Activated CD8-positive, alpha-beta T cell treated with anti-CD3 and anti-CD28 coated beads, Interleukin-2, amount 10 ng/mL, durations not matched to agents 7 days and 5 days (primary cell): ENCODE measurements around the gene MXI1. TPM values are rescaled to one million over a fixed set of nuclear protein-coding genes. Genes with fewer than 3 reads are reported as not detected.
"Not testable (repeated sequence)": the region's sequence is repeated elsewhere in the genome, so short reads cannot be mapped to it uniquely, and the experiment has no call there.

ENCODE experiments used
- ATAC-seq: fragments of 150-1000 bp; cut with Tn5 transposase; one replicate; pipeline ENCODE4 v1.10.0; 2021; ENCODE audit warnings: moderate library complexity
- CTCF ChIA-PET: fragments of 350-600 bp; sonication (Branson Sonifier 250); formaldehyde crosslinking; loops from one replicate; lab custom pipeline; 2021; ENCODE audit warnings: antibody characterized with exemption; lab: Charles Lee
- POLR2A ChIA-PET: fragments of 350-600 bp; sonication (Branson Sonifier 250); formaldehyde crosslinking; loops from one replicate; lab custom pipeline; 2021; ENCODE audit warnings: antibody characterized with exemption; lab: Charles Lee
- DNase-seq: peaks from one replicate; pipeline ENCODE4 v3.0.0-alpha.2; 2020
- H3K27ac Mint-ChIP-seq: one replicate; pipeline ENCODE4 v1.8.0; 2021; ENCODE audit warnings: mild to moderate bottlenecking, mixed read lengths
- H3K27me3 Mint-ChIP-seq: one replicate; pipeline ENCODE4 v1.8.0; 2021; ENCODE audit warnings: low read depth, mixed read lengths
- H3K36me3 Mint-ChIP-seq: one replicate; pipeline ENCODE4 v1.8.0; 2021; ENCODE audit warnings: low read depth, mixed read lengths
- H3K4me1 Mint-ChIP-seq: one replicate; pipeline ENCODE4 v1.8.0; 2021; ENCODE audit warnings: low read depth, mixed read lengths
- H3K4me3 Mint-ChIP-seq: one replicate; pipeline ENCODE4 v1.8.0; 2021; ENCODE audit warnings: mild to moderate bottlenecking, mixed read lengths
- H3K9me3 Mint-ChIP-seq: one replicate; pipeline ENCODE4 v1.8.0; 2022; ENCODE audit warnings: mixed read lengths; ENCODE audit not compliant: insufficient read depth
- total RNA-seq, 2 experiments: library from RNA; stranded (reverse); gene quantifications; one replicate each; pipeline ENCODE4 v1.2.3, GENCODE V29; 2021

Gene MXI1
- total RNA-seq, 2 experiments from 2014 or later = 11.3 to 12.3 TPM

GRCh38 chr10:110268442-110268841, 61.0 kb downstream of the MXI1 start:
- POLR2A ChIA-PET = no interaction called here
- CTCF ChIA-PET = interaction anchor here (0.9 to 4.2 kb wide), 8 partner anchors 9 to 130 kb away, joined by 3 to 20 read pairs (median 6); no protein-coding TSS in a partner anchor
- Mint-ChIP-seq H3K27ac (no peak overlapping the region), H3K4me1 (peaks cover 16% of the 10 kb centered on the region), H3K4me3 (no peak overlapping the region), H3K9me3 (no peaks in the 10 kb centered on the region), H3K36me3 (no peaks in the 10 kb centered on the region), H3K27me3 (peaks cover 10% of the 10 kb centered on the region)
- DNase-seq (no peak), ATAC-seq (no peak)

- H3K36me3 Mint-ChIP-seq = no peaks in the 10 kb centered on the region
- POLR2A ChIA-PET = interaction anchor here (0.7 kb wide), 1 partner anchor 533 kb away, joined by 3 read pairs; no protein-coding TSS in a partner anchor
- H3K27ac Mint-ChIP-seq = no peak overlapping the region
- H3K9me3 Mint-ChIP-seq = no peaks in the 10 kb centered on the region
- DNase-seq (no peak), ATAC-seq (no peak)
- peak overlapping the region; percentile 2 for H3K4me3 Mint-ChIP-seq
- peaks cover 7% of the 10 kb centered on the region for H3K27me3 Mint-ChIP-seq
- H3K4me1 Mint-ChIP-seq = peaks cover 22% of the 10 kb centered on the region
- CTCF ChIA-PET = interaction anchor here (0.6 to 4.2 kb wide), 7 partner anchors 10 to 278 kb away, joined by 3 to 20 read pairs (median 4); no protein-coding TSS in a partner anchor
Observed at GRCh38 chr10:110268971-110269370, 61.6 kb downstream of the MXI1 start.

DNA sequence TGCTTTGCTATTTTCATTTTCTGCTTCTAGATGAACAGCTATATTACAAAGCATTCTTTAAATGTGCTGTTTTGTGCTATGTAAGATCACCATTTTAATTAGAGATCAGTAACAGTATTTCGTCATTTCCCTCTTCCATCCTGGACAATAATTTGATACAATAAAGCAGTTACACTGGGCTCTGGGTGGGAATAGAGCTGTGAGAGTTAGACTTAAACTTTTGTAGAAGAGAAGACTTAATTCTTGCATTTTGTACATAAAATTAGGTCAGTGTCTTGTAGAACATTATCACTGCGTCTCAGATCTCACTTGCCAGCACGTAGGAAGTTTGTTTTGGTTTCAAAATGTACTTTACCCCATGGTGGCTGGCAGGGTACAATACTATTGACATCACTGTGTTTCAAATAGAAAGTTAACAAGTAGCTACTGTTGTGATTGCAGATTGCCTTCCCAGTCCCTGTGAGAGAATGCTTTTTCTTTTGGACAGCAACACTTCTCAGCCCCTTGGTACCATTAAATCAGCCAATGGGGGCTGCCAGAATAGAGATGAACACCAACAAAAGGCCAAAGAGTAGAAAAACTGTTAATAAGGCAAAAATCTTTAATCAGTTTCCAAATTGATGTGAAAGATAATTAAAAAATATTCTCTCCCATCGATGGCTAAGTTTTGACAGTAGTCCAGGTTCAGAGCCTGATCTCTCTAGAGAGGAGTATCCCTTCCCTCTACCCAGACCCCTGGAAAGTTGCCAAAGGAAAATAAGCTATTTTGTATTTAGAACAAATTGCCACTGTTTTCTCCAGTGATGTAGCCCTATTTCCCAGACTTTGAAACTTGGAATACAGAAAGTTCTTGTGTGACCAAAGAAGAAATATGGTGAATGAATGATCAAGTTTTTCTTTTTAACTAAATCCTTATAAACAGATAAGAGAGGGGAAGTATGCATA, 62.2 kb downstream of the MXI1 start:
- Mint-ChIP-seq H3K27me3 (peaks cover 9% of the 10 kb centered on the region), H3K4me3 (peak overlapping the region; percentile 2), H3K9me3 (no peaks in the 10 kb centered on the region), H3K4me1 (peaks cover 25% of the 10 kb centered on the region), H3K27ac (peak overlapping the region; percentile 7), H3K36me3 (no peaks in the 10 kb centered on the region)
- POLR2A ChIA-PET = interaction anchor here (0.7 kb wide), 1 partner anchor 532 kb away, joined by 3 read pairs; no protein-coding TSS in a partner anchor
- CTCF ChIA-PET = interaction anchor here (0.6 to 4.2 kb wide), 7 partner anchors 10 to 277 kb away, joined by 3 to 20 read pairs (median 4); no protein-coding TSS in a partner anchor
- DNase-seq (peak; percentile 26), ATAC-seq (peak; percentile 32)

- not testable (repeated sequence) for H3K27ac Mint-ChIP-seq, H3K4me3 Mint-ChIP-seq
Observed at GRCh38 chr10:110272995-110273394, 65.6 kb downstream of the MXI1 start.

DNA sequence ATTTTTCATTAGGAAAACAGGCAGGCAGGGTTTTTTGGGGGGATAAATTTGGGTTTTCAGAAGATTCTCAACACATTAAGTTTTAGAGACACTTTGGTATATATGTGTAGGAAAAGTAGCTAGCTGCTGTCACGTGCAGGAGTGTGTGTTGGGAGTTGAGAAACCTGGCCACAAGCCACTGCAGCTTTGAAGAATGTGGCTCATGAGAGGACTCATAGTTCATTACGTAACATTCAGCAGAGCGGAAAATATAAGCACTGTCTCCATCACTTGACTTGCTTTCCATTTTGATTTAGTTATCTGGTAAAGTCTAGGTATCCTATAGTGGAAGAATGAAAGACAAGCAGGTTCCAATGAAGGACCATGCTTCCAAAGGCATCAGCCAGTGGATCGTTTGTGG, 66.1 kb downstream of the MXI1 start:
- H3K9me3 Mint-ChIP-seq = no peaks in the 10 kb centered on the region
- peaks cover 24% of the 10 kb centered on the region for H3K27me3 Mint-ChIP-seq
- ChIA-PET POLR2A (no interaction called here), CTCF (interaction anchor here (2.3 to 2.6 kb wide), 2 partner anchors 67 to 136 kb away, joined by 7 to 13 read pairs; no protein-coding TSS in a partner anchor)
- H3K36me3 Mint-ChIP-seq = no peaks in the 10 kb centered on the region
- peak; percentile 55 for ATAC-seq
- no peak overlapping the region for H3K27ac Mint-ChIP-seq
- peak; percentile 36 for DNase-seq
- no peak overlapping the region for H3K4me3 Mint-ChIP-seq
- H3K4me1 Mint-ChIP-seq = peaks cover 31% of the 10 kb centered on the region

More at GRCh38 chr10:110272995-110273394, 65.6 kb downstream of the MXI1 start:
- H3K36me3 Mint-ChIP-seq, DNase-seq, POLR2A ChIA-PET, H3K9me3 Mint-ChIP-seq, ATAC-seq: not testable (repeated sequence)
- Mint-ChIP-seq H3K27me3 (peaks cover 22% of the 10 kb centered on the region), H3K4me1 (peaks cover 32% of the 10 kb centered on the region)
- CTCF ChIA-PET = interaction anchor here (2.6 kb wide), 1 partner anchor 135 kb away, joined by 13 read pairs; no protein-coding TSS in a partner anchor

- peaks cover 24% of the 10 kb centered on the region for H3K27me3 Mint-ChIP-seq
- H3K36me3 Mint-ChIP-seq = no peaks in the 10 kb centered on the region
- no peak for DNase-seq
- ChIA-PET POLR2A (no interaction called here), CTCF (interaction anchor here (0.6 to 2.6 kb wide), 7 partner anchors 9 to 136 kb away, joined by 3 to 13 read pairs (median 4); no protein-coding TSS in a partner anchor)
- no peak overlapping the region for H3K27ac Mint-ChIP-seq
- no peaks in the 10 kb centered on the region for H3K9me3 Mint-ChIP-seq
- peaks cover 30% of the 10 kb centered on the region for H3K4me1 Mint-ChIP-seq
- H3K4me3 Mint-ChIP-seq = no peak overlapping the region
- no peak for ATAC-seq
Observed at GRCh38 chr10:110274072-110274627, 66.7 kb downstream of the MXI1 start.

DNA sequence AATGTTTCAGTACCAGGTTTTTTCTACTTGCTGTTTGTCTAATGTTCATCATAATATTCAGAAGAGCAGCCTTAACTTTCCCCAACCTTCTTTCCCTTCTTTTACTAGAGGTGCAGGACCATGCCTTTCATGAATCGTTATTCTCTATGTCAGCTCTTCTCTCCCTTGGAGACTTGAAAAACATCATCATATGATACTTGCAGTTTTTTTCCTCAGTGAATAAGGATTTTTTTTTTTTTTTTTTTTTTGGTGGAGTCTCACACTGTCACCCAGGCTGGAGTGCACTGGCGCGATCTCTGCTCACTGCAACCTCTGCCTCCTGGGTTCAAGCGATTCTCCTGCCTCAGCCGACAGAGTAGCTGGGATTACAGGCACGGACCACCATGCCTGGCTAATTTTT, 67.2 kb downstream of the MXI1 start:
- no peaks in the 10 kb centered on the region for H3K36me3 Mint-ChIP-seq
- no peak overlapping the region for H3K4me3 Mint-ChIP-seq
- DNase-seq (no peak), ATAC-seq (no peak)
- ChIA-PET CTCF (interaction anchor here (0.6 to 2.6 kb wide), 10 partner anchors 8 to 137 kb away, joined by 3 to 13 read pairs (median 4); no protein-coding TSS in a partner anchor), POLR2A (no interaction called here)
- H3K27me3 Mint-ChIP-seq = peaks cover 24% of the 10 kb centered on the region
- peaks cover 28% of the 10 kb centered on the region for H3K4me1 Mint-ChIP-seq
- no peaks in the 10 kb centered on the region for H3K9me3 Mint-ChIP-seq
- H3K27ac Mint-ChIP-seq = no peak overlapping the region

DNA sequence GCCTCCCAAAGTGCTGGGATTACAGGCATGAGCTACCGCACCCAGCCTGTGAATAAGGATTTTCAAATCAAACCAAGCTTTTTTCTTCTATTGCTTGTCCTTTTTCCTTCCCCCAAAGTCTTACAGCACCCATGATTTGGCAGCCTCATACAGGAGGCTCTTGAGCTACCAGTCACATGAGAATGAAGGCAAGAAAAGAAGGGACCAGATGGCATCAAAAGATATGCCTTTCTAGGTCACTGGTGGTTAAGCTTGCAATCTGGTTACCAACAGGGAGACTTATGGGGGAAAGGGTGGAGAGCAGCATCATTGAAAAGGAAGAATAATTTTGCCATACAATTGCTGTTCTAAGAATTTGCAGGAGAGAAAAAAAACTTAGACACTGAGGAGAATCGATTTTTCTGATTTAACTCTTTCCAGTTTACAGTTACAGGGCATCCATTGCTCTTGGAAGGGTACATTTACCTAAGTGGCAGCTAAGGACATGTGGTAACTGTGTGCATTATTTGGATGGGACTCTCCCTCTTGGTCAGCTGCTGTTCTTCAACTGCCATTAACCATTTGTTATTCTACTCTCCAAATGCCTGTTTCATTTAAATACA, 67.8 kb downstream of the MXI1 start:
- DNase-seq (no peak), ATAC-seq (no peak)
- H3K27ac Mint-ChIP-seq = no peak overlapping the region
- H3K9me3 Mint-ChIP-seq = no peaks in the 10 kb centered on the region
- peaks cover 24% of the 10 kb centered on the region for H3K27me3 Mint-ChIP-seq
- peaks cover 27% of the 10 kb centered on the region for H3K4me1 Mint-ChIP-seq
- no peaks in the 10 kb centered on the region for H3K36me3 Mint-ChIP-seq
- no peak overlapping the region for H3K4me3 Mint-ChIP-seq
- ChIA-PET POLR2A (no interaction called here), CTCF (interaction anchor here (0.5 to 2.6 kb wide), 9 partner anchors 8 to 137 kb away, joined by 3 to 13 read pairs (median 4); no protein-coding TSS in a partner anchor)

DNA sequence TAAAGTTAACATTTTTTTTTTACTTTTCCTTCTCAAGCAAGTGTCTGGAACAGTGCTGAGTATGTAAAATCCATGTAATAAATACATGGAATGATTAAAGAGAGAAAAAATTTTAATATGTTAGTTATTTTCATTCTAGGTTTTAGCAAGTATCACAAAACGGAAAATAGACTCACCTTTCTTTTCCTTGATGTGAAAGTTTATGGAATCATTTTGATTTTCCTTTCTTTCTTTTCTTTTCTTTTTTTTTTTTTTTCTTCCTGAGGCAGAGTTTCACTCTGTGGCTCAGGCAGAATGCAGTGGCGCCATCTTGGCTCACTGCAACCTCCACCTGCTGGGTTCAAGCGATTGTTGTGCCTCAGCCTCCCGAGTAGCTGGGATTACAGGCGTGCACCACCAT, 69.2 kb downstream of the MXI1 start:
- H3K36me3 Mint-ChIP-seq = no peaks in the 10 kb centered on the region
- no peaks in the 10 kb centered on the region for H3K9me3 Mint-ChIP-seq
- H3K27ac Mint-ChIP-seq = no peak overlapping the region
- H3K27me3 Mint-ChIP-seq = peaks cover 22% of the 10 kb centered on the region
- ChIA-PET POLR2A (no interaction called here), CTCF (interaction anchor here (1.8 kb wide), 1 partner anchor 25 kb away, joined by 5 read pairs; no protein-coding TSS in a partner anchor)
- H3K4me1 Mint-ChIP-seq = peaks cover 27% of the 10 kb centered on the region
- no peak for ATAC-seq
- no peak overlapping the region for H3K4me3 Mint-ChIP-seq
- DNase-seq = no peak

- ATAC-seq (no peak), DNase-seq (no peak)
- Mint-ChIP-seq H3K4me3 (no peak overlapping the region), H3K9me3 (no peaks in the 10 kb centered on the region), H3K36me3 (no peaks in the 10 kb centered on the region), H3K27ac (no peak overlapping the region), H3K27me3 (peaks cover 20% of the 10 kb centered on the region), H3K4me1 (peaks cover 27% of the 10 kb centered on the region)
- CTCF ChIA-PET = interaction anchor here (1.5 kb wide), 1 partner anchor 48 kb away, joined by 3 read pairs; no protein-coding TSS in a partner anchor
- POLR2A ChIA-PET = no interaction called here
Observed at GRCh38 chr10:110277591-110277990, 70.2 kb downstream of the MXI1 start.
